Activated T-cell treated with anti-CD3 and anti-CD28 coated beads for 1 hour (primary cell): ENCODE measurements around the gene TIGD2.
"Not testable (repeated sequence)": the region's sequence is repeated elsewhere in the genome, so short reads cannot be mapped to it uniquely, and the experiment has no call there.

Source experiments
- DNase-seq: peaks from one replicate; pipeline ENCODE4 v3.0.0-alpha.2; 2020; ENCODE audit warnings: low read depth

The TIGD2 gene

GRCh38 chr4:89119836-89120235 lies 8.5 kb downstream of the TIGD2 start:
- no peak for DNase-seq

GRCh38 chr4:89121387-89122068 lies 10.2 kb downstream of the TIGD2 start:
- DNase-seq = no peak

GRCh38 chr4:89123451-89123851 lies 12.1 kb downstream of the TIGD2 start:
- no peak for DNase-seq

GRCh38 chr4:89125901-89126782 lies 14.8 kb downstream of the TIGD2 start:
- DNase-seq = no peak

- DNase-seq = no peak
These were observed 17.8 kb downstream of the TIGD2 start for GRCh38 chr4:89129080-89129640.

GRCh38 chr4:89134775-89135319 lies 23.5 kb downstream of the TIGD2 start:
- no peak for DNase-seq

GRCh38 chr4:89136525-89136924 lies 25.2 kb downstream of the TIGD2 start:
- DNase-seq = no peak

- DNase-seq = no peak
These were observed 25.9 kb downstream of the TIGD2 start for GRCh38 chr4:89137231-89137630.

- DNase-seq = no peak
These were observed 26.4 kb downstream of the TIGD2 start for GRCh38 chr4:89137695-89138094.

- DNase-seq = no peak
These were observed 28.9 kb downstream of the TIGD2 start for GRCh38 chr4:89140168-89140759.

GRCh38 chr4:89142691-89143669 lies 31.6 kb downstream of the TIGD2 start:
- no peak for DNase-seq

GRCh38 chr4:89144652-89145051 lies 33.3 kb downstream of the TIGD2 start:
- not testable (repeated sequence) for DNase-seq

- DNase-seq = no peak
These were observed 34.9 kb downstream of the TIGD2 start for GRCh38 chr4:89146196-89146595.

GRCh38 chr4:89152972-89153371 lies 41.6 kb downstream of the TIGD2 start:
- DNase-seq = no peak

GRCh38 chr4:89156174-89156914 lies 45.0 kb downstream of the TIGD2 start:
- DNase-seq = no peak

GRCh38 chr4:89157488-89158024 lies 46.2 kb downstream of the TIGD2 start:
- no peak for DNase-seq

GRCh38 chr4:89158884-89159503 lies 47.7 kb downstream of the TIGD2 start:
- no peak for DNase-seq

- no peak for DNase-seq
These were observed 49.5 kb downstream of the TIGD2 start for GRCh38 chr4:89160806-89161205.

- no peak for DNase-seq
These were observed 50.5 kb downstream of the TIGD2 start for GRCh38 chr4:89161841-89162240.

- no peak for DNase-seq
These were observed 51.2 kb downstream of the TIGD2 start for GRCh38 chr4:89162496-89162895.
